Measurements from ENCODE around the gene LGI4. TPM values are rescaled to one million over a fixed set of nuclear protein-coding genes. Genes with fewer than 3 reads are reported as not detected.

LGI4 gene
- total RNA-seq, 6 experiments from 2014 or later: 0.08 to 0.17 (median 0.10) TPM; not detected in 1

- no peak for TF ChIP-seq CTCF (IDR thresholded peaks at IDR 0.05)
- Mint-ChIP-seq H3K27me3 (ENCODE audit: insufficient read depth) (peaks cover 10% of the 10 kb centered on the region), H3K4me3 (no peak overlapping the region), H3K27ac (no peak overlapping the region), H3K36me3 (ENCODE audit: low read depth) (no peaks in the 10 kb centered on the region), H3K9me3 (peaks cover 7% of the 10 kb centered on the region; the same call in 1 of the 2 replicates), H3K4me1 (ENCODE audit: low read depth) (peaks cover 2% of the 10 kb centered on the region; the same call in 1 of the 2 replicates)
- DNase-seq: no peak
Observed at GRCh38 chr19:35109395-35110112, 25.3 kb downstream of the LGI4 start.

GRCh38 chr19:35108730-35109129 is 26.1 kb downstream of the LGI4 start:
- H3K4me1 Mint-ChIP-seq (ENCODE audit: low read depth): no peaks in the 10 kb centered on the region
- H3K4me3 Mint-ChIP-seq: no peak overlapping the region
- H3K27ac Mint-ChIP-seq: no peak overlapping the region
- H3K36me3 Mint-ChIP-seq (ENCODE audit: low read depth): no peaks in the 10 kb centered on the region
- peaks cover 7% of the 10 kb centered on the region; the same call in 1 of the 2 replicates for H3K9me3 Mint-ChIP-seq
- TF ChIP-seq CTCF (IDR thresholded peaks at IDR 0.05): no peak
- no peak for DNase-seq
- peaks cover 13% of the 10 kb centered on the region for H3K27me3 Mint-ChIP-seq (ENCODE audit: insufficient read depth)

- H3K9me3 Mint-ChIP-seq: peaks cover 7% of the 10 kb centered on the region
- DNase-seq: no peak
- no peak for TF ChIP-seq CTCF (IDR thresholded peaks at IDR 0.05)
- H3K4me3 Mint-ChIP-seq: no peak overlapping the region
- no peak overlapping the region for H3K27ac Mint-ChIP-seq
- no peaks in the 10 kb centered on the region for H3K4me1 Mint-ChIP-seq (ENCODE audit: low read depth)
- H3K36me3 Mint-ChIP-seq (ENCODE audit: low read depth): no peaks in the 10 kb centered on the region
- peaks cover 15% of the 10 kb centered on the region for H3K27me3 Mint-ChIP-seq (ENCODE audit: insufficient read depth)
Observed at GRCh38 chr19:35107545-35107944, 27.3 kb downstream of the LGI4 start.

- DNase-seq: no peak
- no peak overlapping the region for H3K27ac Mint-ChIP-seq
- no peaks in the 10 kb centered on the region for H3K36me3 Mint-ChIP-seq (ENCODE audit: low read depth)
- no peak for TF ChIP-seq CTCF (IDR thresholded peaks at IDR 0.05)
- H3K9me3 Mint-ChIP-seq: peaks cover 7% of the 10 kb centered on the region
- H3K4me1 Mint-ChIP-seq (ENCODE audit: low read depth): no peaks in the 10 kb centered on the region
- H3K27me3 Mint-ChIP-seq (ENCODE audit: insufficient read depth): peaks cover 14% of the 10 kb centered on the region
- no peak overlapping the region for H3K4me3 Mint-ChIP-seq
Observed at GRCh38 chr19:35106898-35107541, 27.8 kb downstream of the LGI4 start.

GRCh38 chr19:35106291-35106583 is 28.6 kb downstream of the LGI4 start:
- Mint-ChIP-seq H3K4me3 (no peak overlapping the region), H3K9me3 (peaks cover 7% of the 10 kb centered on the region), H3K36me3 (ENCODE audit: low read depth) (no peaks in the 10 kb centered on the region), H3K4me1 (ENCODE audit: low read depth) (no peaks in the 10 kb centered on the region), H3K27ac (no peak overlapping the region), H3K27me3 (ENCODE audit: insufficient read depth) (peaks cover 13% of the 10 kb centered on the region)
- no peak for DNase-seq
- TF ChIP-seq CTCF (IDR thresholded peaks at IDR 0.05): no peak

Data from HFFc6 (cell line).